GM19467 (cell line): ENCODE results near the gene PTPRZ1.

Experiments used
- ATAC-seq: cut with Tn5 transposase; IDR thresholded peaks from one replicate; pipeline ENCODE4 v1.9.1; 2021; ENCODE audit warnings: mild to moderate bottlenecking, moderate library complexity; ENCODE audit not compliant: unreplicated experiment

The PTPRZ1 gene

GRCh38 chr7:121872831-121873288 lies at the start of gene PTPRZ1:
Gene PTPRZ1 (plus strand): TSS chr7:121873161. CDS start chr7:121873500, 339 bp downstream.
- ATAC-seq = peak; percentile 48

DNA sequence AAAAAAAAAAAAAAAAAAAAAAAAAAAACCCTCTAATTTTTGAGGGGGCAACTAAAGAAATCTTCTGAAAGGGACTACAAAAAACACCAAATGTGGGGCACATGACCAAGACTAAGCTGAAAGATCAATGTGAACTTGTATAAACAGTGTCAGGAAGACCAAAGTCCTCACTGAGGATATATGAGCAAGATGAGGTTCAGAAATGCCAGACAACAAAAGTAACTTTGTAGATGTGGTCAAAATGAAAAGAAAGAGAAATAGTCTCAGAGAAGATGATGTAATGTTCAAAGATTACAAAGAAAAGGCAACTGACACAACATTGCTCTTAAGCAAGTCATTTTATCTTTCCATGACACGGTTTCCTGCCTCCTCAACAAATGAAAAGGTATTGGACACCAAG lies 48.7 kb upstream of the PTPRZ1 start:
- ATAC-seq = no peak

DNA sequence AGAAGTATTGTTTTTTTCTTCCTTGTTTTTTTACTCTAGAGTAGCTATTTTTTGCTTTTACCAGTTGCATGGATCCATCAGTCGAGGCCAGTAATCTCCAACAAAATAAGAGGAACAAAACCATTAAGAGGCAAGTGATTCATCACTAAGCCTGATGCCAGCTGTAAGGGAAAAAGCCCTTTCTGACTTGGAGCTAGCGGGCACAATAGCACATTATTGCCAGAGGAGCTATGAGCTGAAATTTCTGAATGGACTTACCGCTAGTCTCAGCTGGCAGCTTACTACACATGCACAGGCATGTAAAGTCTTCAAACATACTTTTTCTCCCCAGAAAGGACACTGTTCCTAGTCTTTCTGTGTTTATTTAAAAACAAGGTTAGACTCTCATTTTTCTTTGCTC lies 41.6 kb upstream of the PTPRZ1 start:
- ATAC-seq = no peak

GRCh38 chr7:121831801-121832200 lies 41.2 kb upstream of the PTPRZ1 start:
- no peak for ATAC-seq

GRCh38 chr7:121832347-121832746 lies 40.6 kb upstream of the PTPRZ1 start:
- ATAC-seq = no peak

DNA sequence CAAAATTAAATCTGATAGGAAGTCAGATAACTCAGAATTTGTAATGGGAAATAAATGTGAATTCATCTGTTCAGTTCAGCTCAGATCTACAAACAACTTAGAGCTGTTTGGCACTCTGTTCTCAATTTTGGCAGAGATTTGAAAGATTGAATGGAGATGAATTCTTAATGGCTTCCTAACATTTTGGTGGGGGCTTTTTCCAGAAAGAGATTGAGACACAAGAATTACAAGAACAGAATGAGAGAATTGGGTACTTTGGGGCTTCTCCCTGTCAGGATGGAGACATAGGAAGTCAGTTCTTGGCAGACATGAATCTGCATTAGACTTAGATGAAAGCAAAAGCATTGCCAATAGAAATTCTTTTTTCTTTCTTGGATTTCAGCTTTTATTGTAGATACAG lies 39.0 kb upstream of the PTPRZ1 start:
- no peak for ATAC-seq

DNA sequence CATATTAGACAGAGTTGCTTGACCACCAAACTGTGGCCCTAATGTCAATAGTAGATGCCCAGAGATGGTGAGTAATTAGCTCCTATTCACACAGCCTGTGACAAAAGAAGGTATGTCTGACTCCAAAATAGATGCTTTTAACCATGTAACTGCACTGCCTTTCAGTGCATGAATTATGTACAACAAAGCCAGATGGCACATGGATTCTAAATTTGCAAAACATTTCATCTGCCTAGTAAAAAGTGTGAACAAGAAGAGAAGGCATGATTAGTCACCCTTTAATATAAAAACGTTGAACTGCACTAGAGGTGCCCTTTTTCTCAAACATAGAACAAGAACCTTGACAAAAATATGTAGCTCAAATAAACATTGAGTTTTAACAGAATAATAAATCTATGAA lies 35.5 kb upstream of the PTPRZ1 start:
- ATAC-seq = no peak

GRCh38 chr7:121847041-121847440 lies 25.9 kb upstream of the PTPRZ1 start:
- no peak for ATAC-seq

DNA sequence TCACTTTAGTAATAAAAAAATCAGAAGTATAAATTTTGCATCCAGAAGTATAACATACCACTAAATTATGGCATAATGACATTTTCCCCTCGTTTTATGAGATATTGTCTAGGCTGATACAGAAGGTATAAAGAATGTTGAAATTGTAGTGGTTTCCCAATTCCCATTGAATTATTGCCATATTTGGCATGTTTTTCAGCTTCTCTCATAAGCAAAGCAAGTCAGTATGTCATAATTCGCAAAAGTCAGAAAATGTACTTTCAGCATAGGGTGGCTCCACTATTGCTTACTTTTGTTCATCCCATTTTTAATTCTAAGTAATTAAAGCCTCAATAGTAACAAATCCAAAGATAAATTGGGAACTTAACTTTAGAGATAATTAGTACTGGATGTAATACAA lies 19.7 kb upstream of the PTPRZ1 start:
- ATAC-seq = no peak

GRCh38 chr7:121860953-121861352 lies 12.0 kb upstream of the PTPRZ1 start:
- ATAC-seq = no peak

DNA sequence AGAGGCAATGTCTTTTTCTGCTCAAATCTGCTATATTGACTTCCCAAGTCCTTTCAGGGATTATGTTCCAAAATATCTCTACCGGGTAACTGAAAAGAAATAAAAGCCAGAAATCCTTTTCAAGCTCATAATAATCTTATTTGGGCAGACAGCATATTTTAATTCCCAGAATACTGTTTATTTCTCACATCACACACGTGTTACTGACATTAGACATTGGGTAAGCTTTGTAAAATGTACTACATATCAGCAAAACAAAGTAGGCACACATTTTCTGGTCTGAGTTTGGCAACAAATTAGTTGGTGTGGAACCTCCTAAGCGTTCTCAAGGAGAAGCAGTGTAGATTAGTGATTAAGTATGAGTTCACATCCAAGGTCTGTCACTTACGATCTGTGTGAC lies 10.4 kb upstream of the PTPRZ1 start:
- no peak for ATAC-seq

GRCh38 chr7:121871188-121871587 lies 1.8 kb upstream of the PTPRZ1 start:
- no peak for ATAC-seq

- peak; percentile 28 for ATAC-seq
These were observed 581 bp downstream of the PTPRZ1 start for GRCh38 chr7:121873289-121874194.

GRCh38 chr7:121874298-121874697 lies 1.3 kb downstream of the PTPRZ1 start:
- no peak for ATAC-seq

DNA sequence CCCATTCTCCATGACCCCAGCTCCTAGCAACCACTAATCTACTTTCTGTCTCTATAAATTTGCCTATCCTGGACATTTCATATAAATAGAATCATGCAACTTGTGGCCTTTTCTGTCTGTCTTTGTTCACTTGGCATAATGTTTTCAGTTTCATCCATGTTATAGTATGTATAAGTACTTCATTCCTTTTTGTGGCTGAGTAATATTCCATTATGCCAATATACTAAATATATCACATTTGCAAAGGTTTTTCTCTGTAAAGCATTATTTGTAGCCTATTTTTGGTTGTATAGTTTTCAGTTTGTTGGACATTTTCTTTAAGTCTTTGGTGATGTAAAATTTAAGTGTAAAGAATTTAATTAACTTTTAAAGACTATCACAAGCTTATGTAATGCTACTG lies 2.2 kb downstream of the PTPRZ1 start:
- ATAC-seq = no peak

GRCh38 chr7:121876656-121877500 lies 3.9 kb downstream of the PTPRZ1 start:
- no peak for ATAC-seq

DNA sequence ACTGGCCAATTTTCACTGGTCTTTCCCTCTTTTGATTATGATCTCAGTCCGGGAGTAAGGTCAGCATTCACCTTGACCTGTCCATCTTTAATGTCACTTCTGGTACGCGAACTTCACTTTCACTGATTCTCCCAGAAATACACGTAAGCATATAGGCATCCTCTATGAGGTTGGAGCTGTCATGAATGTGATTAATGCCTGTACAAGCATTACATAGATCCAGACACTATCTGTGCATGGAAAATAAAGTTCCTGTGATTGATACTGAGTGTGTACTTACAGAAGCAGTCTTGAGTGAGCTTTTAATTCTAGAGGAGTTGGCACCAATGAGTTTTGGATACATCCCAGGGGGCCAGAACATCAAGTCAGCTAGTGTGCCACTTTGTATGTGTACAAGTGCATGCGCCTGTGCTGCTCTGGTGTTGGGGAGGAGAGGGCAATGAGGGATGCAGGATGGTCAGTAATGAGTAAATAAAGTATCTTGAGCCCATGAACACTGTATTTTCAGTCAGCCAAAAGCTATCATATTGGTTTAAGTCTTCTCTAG lies 6.0 kb downstream of the PTPRZ1 start:
- ATAC-seq = no peak

- ATAC-seq = no peak
These were observed 6.6 kb downstream of the PTPRZ1 start for GRCh38 chr7:121879544-121879943.

DNA sequence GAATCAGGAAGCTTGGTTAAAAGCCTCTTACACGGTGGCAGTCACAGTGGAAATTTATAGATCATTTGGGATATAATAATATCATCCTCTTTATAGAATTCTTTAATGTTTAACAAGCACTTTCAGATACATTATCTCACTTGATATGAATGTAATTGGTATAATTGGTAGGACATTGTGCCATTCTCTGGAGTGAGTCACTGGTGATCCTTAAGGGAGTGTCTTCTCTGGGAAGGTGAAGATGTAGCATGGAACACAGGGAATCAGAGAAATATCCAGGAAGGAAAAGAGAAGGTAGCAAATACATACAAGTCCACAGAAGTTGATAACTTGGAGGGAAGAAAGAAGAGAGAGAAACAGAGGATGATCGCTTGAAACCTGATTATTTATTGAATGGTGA lies 9.8 kb downstream of the PTPRZ1 start:
- no peak for ATAC-seq

- no peak for ATAC-seq
These were observed 12.4 kb downstream of the PTPRZ1 start for GRCh38 chr7:121885166-121885920.

GRCh38 chr7:121887634-121888033 lies 14.7 kb downstream of the PTPRZ1 start:
- ATAC-seq = no peak
